HG02588 (cell line): ENCODE results near the gene UTP14C.
"Not testable (repeated sequence)": the region's sequence is repeated elsewhere in the genome, so short reads cannot be mapped to it uniquely, and the experiment has no call there.

Experiments used
- ATAC-seq: cut with Tn5 transposase; IDR thresholded peaks from one replicate; pipeline ENCODE4 v1.9.1; 2021; ENCODE audit warnings: mild to moderate bottlenecking, moderate library complexity; ENCODE audit not compliant: unreplicated experiment

Gene UTP14C

GRCh38 chr13:52034616-52035226, 10.2 kb downstream of the UTP14C start:
- no peak for ATAC-seq

GRCh38 chr13:52036037-52036436, 11.5 kb downstream of the UTP14C start:
- ATAC-seq: no peak

- no peak for ATAC-seq
Measured at GRCh38 chr13:52043675-52044074, 19.2 kb downstream of the UTP14C start.

GRCh38 chr13:52047463-52047862, 23.0 kb downstream of the UTP14C start:
- no peak for ATAC-seq

GRCh38 chr13:52048516-52048915, 24.0 kb downstream of the UTP14C start:
- no peak for ATAC-seq

GRCh38 chr13:52051400-52051799, 26.9 kb downstream of the UTP14C start:
- ATAC-seq: no peak

GRCh38 chr13:52053460-52053859, 29.0 kb downstream of the UTP14C start:
- no peak for ATAC-seq

GRCh38 chr13:52061064-52061463, 36.6 kb downstream of the UTP14C start:
- not testable (repeated sequence) for ATAC-seq

- ATAC-seq: no peak
Measured at GRCh38 chr13:52061587-52061986, 37.1 kb downstream of the UTP14C start.

GRCh38 chr13:52067237-52067636, 42.7 kb downstream of the UTP14C start:
- ATAC-seq: no peak

- ATAC-seq: no peak
Measured at GRCh38 chr13:52070929-52071523, 46.5 kb downstream of the UTP14C start.
